CD14-positive monocyte (primary cell): Measurements from ENCODE around the gene TLR10. TPM values are rescaled to one million over a fixed set of nuclear protein-coding genes. Genes with fewer than 3 reads are reported as not detected.
A peak's percentile ranks its signal among the peaks of the same experiment; 100 is the strongest.
"Not testable (repeated sequence)": the region's sequence is repeated elsewhere in the genome, so short reads cannot be mapped to it uniquely, and the experiment has no call there.

Experiments used
- DNase-seq, 3 donors: peaks; one replicate each; pipeline ENCODE4 v3.0.0-alpha.2; 2011 to 2022
- H2AFZ ChIP-seq: 2 replicates; pipeline ENCODE4 v1.6.0; 2012; ENCODE audit warnings: mild to moderate bottlenecking, low read depth, low read length, inconsistent platforms; ENCODE audit not compliant: insufficient read depth, poor library complexity, severe bottlenecking
- H3K27ac ChIP-seq, 2 donors: 1 replicate in 1 of 2; 2 replicates in 1 of 2; pipeline ENCODE4 v1.5.1; 2012 to 2013; ENCODE audit warnings: low read length in 2 of 2, control low read depth in 1 of 2, inconsistent platforms in 1 of 2, low read depth in 1 of 2, mild to moderate bottlenecking in 1 of 2
- H3K27me3 ChIP-seq, 2 donors: one replicate each; pipeline versions ENCODE4 v1.6.0 to v1.6.1; 2011 to 2013; ENCODE audit warnings: low read length in 2 of 2; ENCODE audit not compliant: control insufficient read depth in 2 of 2, insufficient read depth in 2 of 2
- H3K36me3 ChIP-seq, 2 donors: replicated peaks in 1 of 2; 1 replicate in 1 of 2; 2 replicates in 1 of 2; pipeline versions ENCODE4 v1.5.1 to v1.6.1; 2012 to 2013; ENCODE audit warnings: low read length in 2 of 2, control low read depth in 1 of 2, inconsistent platforms in 1 of 2, mild to moderate bottlenecking in 1 of 2; ENCODE audit not compliant: insufficient read depth in 2 of 2, control insufficient read depth in 1 of 2
- H3K4me1 ChIP-seq, 2 donors: 1 replicate in 1 of 2; 2 replicates in 1 of 2; pipeline versions ENCODE4 v1.5.1 to v1.6.1; 2012 to 2013; ENCODE audit warnings: low read length in 2 of 2, control low read depth in 1 of 2, inconsistent platforms in 1 of 2, mild to moderate bottlenecking in 1 of 2, moderate library complexity in 1 of 2; ENCODE audit not compliant: insufficient read depth in 2 of 2, control insufficient read depth in 1 of 2
- H3K4me2 ChIP-seq: replicated peaks from 2 replicates; pipeline ENCODE3; 2012; ENCODE audit warnings: low read length, moderate library complexity, mild to moderate bottlenecking; ENCODE audit not compliant: poor library complexity, severe bottlenecking; ENCODE audit errors: extremely low read depth
- H3K4me3 ChIP-seq, 3 experiments: fragments of 200-600 bp in 1 of 3; sonication (generic) in 1 of 3; replicated peaks in 1 of 3; 1 replicate in 2 of 3; 2 replicates in 1 of 3; pipeline ENCODE4 v1.5.1; 2011 to 2013; ENCODE audit warnings: low read length in 3 of 3, mild to moderate bottlenecking in 3 of 3, control low read depth in 2 of 3, low read depth in 2 of 3, inconsistent platforms in 1 of 3, moderate library complexity in 1 of 3
- H3K79me2 ChIP-seq: 2 replicates; pipeline ENCODE4 v1.6.0; 2012; ENCODE audit warnings: mild to moderate bottlenecking, control low read depth, inconsistent platforms, low read length, moderate library complexity; ENCODE audit not compliant: insufficient read depth
- H3K9ac ChIP-seq: 2 replicates; pipeline ENCODE4 v1.6.0; 2017; ENCODE audit warnings: low read length, mild to moderate bottlenecking; ENCODE audit not compliant: insufficient read depth, poor library complexity, severe bottlenecking
- H3K9me3 ChIP-seq, 2 donors: replicated peaks in 1 of 2; 1 replicate in 1 of 2; 2 replicates in 1 of 2; pipeline versions ENCODE4 v1.5.1 to v1.6.1; 2012 to 2013; ENCODE audit warnings: low read length in 2 of 2, control low read depth in 1 of 2; ENCODE audit not compliant: control insufficient read depth in 1 of 2, insufficient read depth in 1 of 2
- H4K20me1 ChIP-seq: 2 replicates; pipeline ENCODE4 v1.6.0; 2012; ENCODE audit warnings: mild to moderate bottlenecking, low read length, control low read depth, moderate library complexity; ENCODE audit not compliant: insufficient read depth
- H3K27ac Mint-ChIP-seq, 7 donors: one replicate each; pipeline ENCODE4 v1.8.0; 2020; ENCODE audit warnings: mild to moderate bottlenecking in 7 of 7, mixed read lengths in 7 of 7, moderate library complexity in 6 of 7, inconsistent platforms in 2 of 7
- H3K27me3 Mint-ChIP-seq, 3 donors: one replicate each; pipeline ENCODE4 v1.8.0; 2021 to 2022; ENCODE audit warnings: low read depth in 3 of 3, mild to moderate bottlenecking in 3 of 3, mixed read lengths in 3 of 3, moderate library complexity in 3 of 3, inconsistent platforms in 1 of 3
- H3K36me3 Mint-ChIP-seq, 2 donors: one replicate each; pipeline ENCODE4 v1.8.0; 2020; ENCODE audit warnings: mixed read lengths in 2 of 2, inconsistent platforms in 1 of 2, mild to moderate bottlenecking in 1 of 2
- H3K4me1 Mint-ChIP-seq: one replicate; pipeline ENCODE4 v1.8.0; 2020; ENCODE audit warnings: mild to moderate bottlenecking, mixed read lengths
- H3K4me3 Mint-ChIP-seq, 2 donors: one replicate each; pipeline ENCODE4 v1.8.0; 2020; ENCODE audit warnings: mild to moderate bottlenecking in 2 of 2, mixed read lengths in 2 of 2, moderate library complexity in 1 of 2
- H3K9me3 Mint-ChIP-seq, 7 donors: one replicate each; pipeline ENCODE4 v1.8.0; 2020 to 2022; ENCODE audit warnings: mixed read lengths in 7 of 7, mild to moderate bottlenecking in 6 of 7, moderate library complexity in 6 of 7, inconsistent platforms in 2 of 7
- whole genome bisulfite sequencing: methylation state at CpG from one replicate; pipeline ENCODE4 v1.1.5; 2013; ENCODE audit warnings: missing lambda C conversion rate; ENCODE audit not compliant: insufficient coverage; 5-methylcytosine and 5-hydroxymethylcytosine counted together
- intact Hi-C, 2 donors: fragments of 100-400 bp; cut with micrococcal nuclease; formaldehyde crosslinking; loops; one replicate each; pipeline versions ENCODE4 v1.15.0 to v1.15.1; 2023
- polyA plus RNA-seq, 3 donors: library from polyadenylated mRNA; depleted of rRNA in 1 of 3; unstranded in 2 of 3; stranded (reverse) in 1 of 3; fragments of 300-500 nt in 2 of 3; fragments of >200 nt in 1 of 3; fragmentation: Illumina TruSeq in 2 of 3; gene quantifications; 1 replicate in 2 of 3; 2 replicates in 1 of 3; pipeline ENCODE4 v1.2.3, GENCODE V29; 2012 to 2021
- TF ChIP-seq, protein P1 (sequence below): fragments of 200-600 bp; IDR thresholded peaks from one replicate; pipeline ENCODE4 v1.8.0; 2022; ENCODE audit warnings: antibody characterized with exemption, mild to moderate bottlenecking

The TLR10 gene
- polyA plus RNA-seq, 3 donors: 1.1 to 1.2 (median 1.1) TPM

DNA sequence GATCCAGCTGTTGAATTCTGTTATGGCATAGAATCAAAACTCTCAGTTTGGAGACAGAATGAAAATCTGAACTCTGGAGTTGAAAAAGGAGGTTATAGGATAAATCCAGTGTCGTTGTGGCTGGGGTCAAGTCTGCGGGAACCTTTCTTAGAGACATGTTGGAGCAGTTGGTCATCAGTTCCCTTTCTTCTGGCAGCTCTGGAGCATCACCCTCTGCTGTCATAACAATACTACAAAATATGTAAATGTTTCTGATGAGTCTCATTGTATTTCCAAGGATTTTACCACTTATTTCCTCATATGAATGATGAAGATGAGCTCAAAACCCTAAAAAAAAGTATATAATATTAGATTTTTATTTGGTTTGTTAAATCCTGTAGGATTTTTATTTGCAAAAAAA, 7.5 kb downstream of the TLR10 start:
- intact Hi-C loops: no loop called here
- no peak overlapping the region for H3K9ac ChIP-seq
- TF ChIP-seq, protein P1, sequence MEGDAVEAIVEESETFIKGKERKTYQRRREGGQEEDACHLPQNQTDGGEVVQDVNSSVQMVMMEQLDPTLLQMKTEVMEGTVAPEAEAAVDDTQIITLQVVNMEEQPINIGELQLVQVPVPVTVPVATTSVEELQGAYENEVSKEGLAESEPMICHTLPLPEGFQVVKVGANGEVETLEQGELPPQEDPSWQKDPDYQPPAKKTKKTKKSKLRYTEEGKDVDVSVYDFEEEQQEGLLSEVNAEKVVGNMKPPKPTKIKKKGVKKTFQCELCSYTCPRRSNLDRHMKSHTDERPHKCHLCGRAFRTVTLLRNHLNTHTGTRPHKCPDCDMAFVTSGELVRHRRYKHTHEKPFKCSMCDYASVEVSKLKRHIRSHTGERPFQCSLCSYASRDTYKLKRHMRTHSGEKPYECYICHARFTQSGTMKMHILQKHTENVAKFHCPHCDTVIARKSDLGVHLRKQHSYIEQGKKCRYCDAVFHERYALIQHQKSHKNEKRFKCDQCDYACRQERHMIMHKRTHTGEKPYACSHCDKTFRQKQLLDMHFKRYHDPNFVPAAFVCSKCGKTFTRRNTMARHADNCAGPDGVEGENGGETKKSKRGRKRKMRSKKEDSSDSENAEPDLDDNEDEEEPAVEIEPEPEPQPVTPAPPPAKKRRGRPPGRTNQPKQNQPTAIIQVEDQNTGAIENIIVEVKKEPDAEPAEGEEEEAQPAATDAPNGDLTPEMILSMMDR: no peak
- H3K79me2 ChIP-seq: no peaks in the 10 kb centered on the region
- H3K27ac ChIP-seq: no peak overlapping the region
- H3K4me1 ChIP-seq: peaks cover 3 to 19% of the 10 kb centered on the region in 2 donors
- no peaks in the 10 kb centered on the region for H3K36me3 ChIP-seq
- no CpG with 5 or more reads among the region's 2 CpGs for WGBS
- Mint-ChIP-seq H3K36me3 (peaks cover 0 to 4% of the 10 kb centered on the region in 2 donors), H3K9me3 (peaks cover 0 to 2% (median 0%) of the 10 kb centered on the region in 7 donors), H3K27me3 (peaks cover 0 to 2% (median 0%) of the 10 kb centered on the region in 3 donors), H3K4me1 (peaks cover 27% of the 10 kb centered on the region), H3K27ac (peak overlapping the region in 2 of 7 donors; percentile 21 to 43), H3K4me3 (no peak overlapping the region)
- H2AFZ ChIP-seq: no peak overlapping the region
- H3K4me3 ChIP-seq: no peak overlapping the region
- no peaks in the 10 kb centered on the region for H3K27me3 ChIP-seq
- H3K4me2 ChIP-seq: no peak overlapping the region
- peak in 1 of 3 donors; percentile 26 for DNase-seq
- H4K20me1 ChIP-seq: no peaks in the 10 kb centered on the region
- H3K9me3 ChIP-seq: no peaks in the 10 kb centered on the region

DNA sequence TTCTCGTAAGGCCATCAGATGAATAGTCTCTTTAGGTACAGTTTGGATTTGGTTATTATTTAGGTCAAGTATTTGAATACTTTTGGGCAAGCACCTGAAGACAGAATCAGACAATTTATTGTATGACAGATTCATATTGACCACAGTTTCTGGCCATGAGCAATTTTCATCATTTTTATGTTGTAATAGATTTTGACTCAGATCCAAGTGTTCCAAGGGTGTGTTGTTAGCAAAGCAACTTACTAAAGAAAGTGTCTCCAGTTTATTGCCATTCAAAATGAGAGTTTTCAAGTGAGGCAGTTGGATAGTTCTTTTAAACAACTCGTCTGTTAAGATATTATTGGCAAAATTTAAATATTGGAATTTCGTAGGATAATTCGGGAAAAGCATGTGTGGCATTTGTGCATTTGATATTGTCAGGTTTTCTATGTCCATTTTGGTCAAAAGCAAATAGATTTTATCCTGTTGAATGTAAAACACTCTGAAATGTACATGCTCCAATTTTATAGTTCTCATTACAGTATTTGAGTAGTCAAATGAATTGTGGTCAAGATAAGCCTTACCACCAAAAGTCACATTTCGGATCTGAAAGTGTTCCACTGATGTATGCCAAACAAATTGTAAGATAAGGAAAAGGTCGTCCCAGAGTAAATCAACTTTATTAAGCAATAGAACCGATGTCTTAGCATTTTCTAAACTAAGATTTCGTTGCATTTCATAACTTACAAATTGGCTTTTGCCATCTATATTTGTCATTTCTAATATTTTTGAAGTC, 8.4 kb downstream of the TLR10 start:
- Histone ChIP-seq H4K20me1 (no peaks in the 10 kb centered on the region), H3K9ac (no peak overlapping the region), H3K4me2 (no peak overlapping the region), H3K36me3 (no peaks in the 10 kb centered on the region), H2AFZ (no peak overlapping the region), H3K79me2 (no peaks in the 10 kb centered on the region), H3K27me3 (no peaks in the 10 kb centered on the region), H3K4me1 (peaks cover 12 to 28% of the 10 kb centered on the region in 2 donors), H3K4me3 (no peak overlapping the region), H3K9me3 (no peaks in the 10 kb centered on the region), H3K27ac (no peak overlapping the region)
- H3K27me3 Mint-ChIP-seq: peaks cover 0 to 2% (median 0%) of the 10 kb centered on the region in 3 donors
- H3K4me1 Mint-ChIP-seq: peaks cover 35% of the 10 kb centered on the region
- H3K36me3 Mint-ChIP-seq: peaks cover 0 to 4% of the 10 kb centered on the region in 2 donors
- H3K9me3 Mint-ChIP-seq: peaks cover 0 to 2% (median 0%) of the 10 kb centered on the region in 7 donors
- H3K4me3 Mint-ChIP-seq: no peak overlapping the region
- TF ChIP-seq, protein P1: no peak
- intact Hi-C loops: no loop called here
- no CpG with 5 or more reads among the region's 8 CpGs for WGBS
- no peak for DNase-seq
- H3K27ac Mint-ChIP-seq: peak overlapping the region in 1 of 7 donors; percentile 28

DNA sequence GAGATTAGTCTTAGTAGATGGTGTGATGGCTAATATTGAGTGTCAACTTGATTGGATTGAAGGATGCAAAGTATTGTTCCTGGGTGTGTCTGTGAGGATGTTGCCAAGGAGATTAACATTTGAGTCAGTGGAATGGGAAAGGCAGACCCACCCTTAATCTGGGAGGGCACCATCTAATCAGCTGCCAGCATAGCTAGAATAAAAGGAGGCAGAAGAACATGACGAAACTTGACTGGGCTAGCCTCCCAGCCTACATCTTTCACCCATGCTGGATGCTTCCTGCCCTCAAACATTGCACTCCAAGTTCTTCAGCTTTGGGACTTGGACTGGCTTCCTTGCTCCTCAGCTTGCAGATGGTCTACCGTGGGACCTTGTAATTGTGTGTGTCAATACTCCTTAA, 12.5 kb downstream of the TLR10 start:
- Histone ChIP-seq H3K4me1 (peaks cover 28 to 49% of the 10 kb centered on the region in 2 donors), H3K27ac (peak overlapping the region in 1 of 2 donors; percentile 81)
- H3K4me2 ChIP-seq, H3K36me3 ChIP-seq, DNase-seq, H3K27me3 ChIP-seq, H3K9ac ChIP-seq, H3K36me3 Mint-ChIP-seq, intact Hi-C loops, H4K20me1 ChIP-seq, H3K79me2 ChIP-seq, H3K27me3 Mint-ChIP-seq, H3K9me3 ChIP-seq, H2AFZ ChIP-seq, H3K4me3 Mint-ChIP-seq, H3K4me3 ChIP-seq: not testable (repeated sequence)
- Mint-ChIP-seq H3K9me3 (peaks cover 0 to 12% (median 5%) of the 10 kb centered on the region in 7 donors), H3K27ac (peak overlapping the region in 2 of 7 donors; percentile 31 to 83), H3K4me1 (peaks cover 54% of the 10 kb centered on the region)
- 89% methylated on average over 1 of the region's 2 CpGs for WGBS
